HepG2 (cell line): ENCODE results near the gene PLPPR2. TPM values are rescaled to one million over a fixed set of nuclear protein-coding genes. Genes with fewer than 3 reads are reported as not detected.

Source experiments
- CENPT ChIP-seq: sonication (generic); formaldehyde crosslinking; IDR thresholded peaks from 2 replicates; pipeline ENCODE4 v1.8.0; 2022; ENCODE audit warnings: low read depth, mild to moderate bottlenecking, moderate library complexity, missing genetic modification reagents
- EP300 ChIP-seq, 3 experiments: sonication (generic) in 1 of 3; formaldehyde crosslinking in 1 of 3; IDR thresholded peaks; 2 replicates each; pipeline versions ENCODE4 v1.5.1 to v1.6.1; 2011 to 2020; ENCODE audit warnings: low read depth in 2 of 3, low read length in 2 of 3, borderline replicate concordance in 1 of 3, improper control_type of control experiment in 1 of 3, mild to moderate bottlenecking in 1 of 3, missing genetic modification reagents in 1 of 3, moderate library complexity in 1 of 3
- HNF4G ChIP-seq, 2 experiments: sonication (generic) in 1 of 2; formaldehyde crosslinking in 1 of 2; IDR thresholded peaks; 2 replicates each; pipeline versions ENCODE4 v1.4.0 to v1.6.1; 2011 to 2020; ENCODE audit warnings: borderline replicate concordance in 2 of 2, low read depth in 2 of 2, mild to moderate bottlenecking in 2 of 2, low read length in 1 of 2, missing genetic modification reagents in 1 of 2, moderate library complexity in 1 of 2
- HNRNPK ChIP-seq: fragments of 200-400 bp; formaldehyde crosslinking; IDR thresholded peaks from 2 replicates; pipeline ENCODE4 v1.6.1; 2018; ENCODE audit warnings: low read length, low read depth, moderate library complexity, mild to moderate bottlenecking; ENCODE audit not compliant: poor library complexity, severe bottlenecking
- KDM4B ChIP-seq: sonication (generic); formaldehyde crosslinking; IDR thresholded peaks from 2 replicates; pipeline ENCODE4 v1.4.0; 2020; ENCODE audit warnings: missing genetic modification reagents
- LBX2 ChIP-seq: sonication (generic); formaldehyde crosslinking; IDR thresholded peaks from 2 replicates; pipeline ENCODE4 v1.5.0; 2020; ENCODE audit warnings: missing genetic modification reagents, mild to moderate bottlenecking, borderline replicate concordance
- MXD1 ChIP-seq: sonication (generic); formaldehyde crosslinking; IDR thresholded peaks from 2 replicates; pipeline ENCODE4 v1.4.0; 2020; ENCODE audit warnings: mild to moderate bottlenecking, missing genetic modification reagents
- ONECUT2 ChIP-seq: sonication (generic); formaldehyde crosslinking; IDR thresholded peaks from 2 replicates; pipeline ENCODE4 v1.4.0; 2020; ENCODE audit warnings: missing genetic modification reagents
- PPARG ChIP-seq: conservative IDR thresholded peaks from 2 replicates; pipeline ENCODE4 v1.6.1; 2016; ENCODE audit warnings: missing biosample characterization, missing genetic modification reagents
- RAD21 ChIP-seq: fragments of 450-650 bp; formaldehyde crosslinking; IDR thresholded peaks from 2 replicates; pipeline ENCODE4 v1.5.0; 2020; ENCODE audit warnings: mild to moderate bottlenecking
- SAP130 ChIP-seq: IDR thresholded peaks from 2 replicates; pipeline ENCODE4 v1.6.1; 2016; ENCODE audit warnings: low read depth
- SMARCC2 ChIP-seq: fragments of 450-650 bp; IDR thresholded peaks from 2 replicates; pipeline ENCODE4 v1.6.1; 2017; ENCODE audit warnings: antibody characterized with exemption, mild to moderate bottlenecking
- SRSF1 ChIP-seq: fragments of 200-400 bp; formaldehyde crosslinking; optimal IDR thresholded peaks from 2 replicates; pipeline ENCODE3; 2017; ENCODE audit warnings: mild to moderate bottlenecking, low read depth, low read length, moderate library complexity
- SRSF9 ChIP-seq: fragments of 200-400 bp; formaldehyde crosslinking; IDR thresholded peaks from 2 replicates; pipeline ENCODE4 v1.6.1; 2018; ENCODE audit warnings: borderline replicate concordance, mild to moderate bottlenecking, low read depth, low read length; ENCODE audit not compliant: insufficient read depth, poor library complexity, severe bottlenecking
- SSRP1 ChIP-seq: IDR thresholded peaks from 2 replicates; pipeline ENCODE4 v1.6.1; 2016; ENCODE audit warnings: control low read depth
- TFAP4 ChIP-seq: sonication (generic); IDR thresholded peaks from 2 replicates; pipeline ENCODE4 v1.6.1; 2016; ENCODE audit warnings: low read depth, borderline replicate concordance
- TIGD3 ChIP-seq: sonication (generic); formaldehyde crosslinking; IDR thresholded peaks from 2 replicates; pipeline ENCODE4 v1.5.1; 2020; ENCODE audit warnings: mild to moderate bottlenecking, missing genetic modification reagents, borderline replicate concordance
- ZNF234 ChIP-seq: sonication (generic); formaldehyde crosslinking; conservative IDR thresholded peaks from 2 replicates; pipeline ENCODE4 v1.5.1; 2020; ENCODE audit warnings: mild to moderate bottlenecking, missing genetic modification reagents
- ZNF333 ChIP-seq: sonication (generic); formaldehyde crosslinking; IDR thresholded peaks from 2 replicates; pipeline ENCODE4 v1.4.0; 2020; ENCODE audit warnings: mild to moderate bottlenecking, missing genetic modification reagents, borderline replicate concordance
- ZNF34 ChIP-seq: sonication (generic); formaldehyde crosslinking; IDR thresholded peaks from 2 replicates; pipeline ENCODE4 v1.4.0; 2020; ENCODE audit warnings: mild to moderate bottlenecking, missing genetic modification reagents, borderline replicate concordance
- ZNF550 ChIP-seq: sonication (generic); formaldehyde crosslinking; IDR thresholded peaks from 2 replicates; pipeline ENCODE4 v1.4.0; 2020; ENCODE audit warnings: mild to moderate bottlenecking, missing genetic modification reagents, borderline replicate concordance
- ZNF598 ChIP-seq: sonication (generic); formaldehyde crosslinking; IDR thresholded peaks from 2 replicates; pipeline ENCODE4 v1.5.1; 2020; ENCODE audit warnings: mild to moderate bottlenecking, missing genetic modification reagents, borderline replicate concordance
- ZNF616 ChIP-seq: sonication (generic); formaldehyde crosslinking; IDR thresholded peaks from 2 replicates; pipeline ENCODE4 v1.5.0; 2020; ENCODE audit warnings: low read depth, mild to moderate bottlenecking, missing genetic modification reagents
- ZNF766 ChIP-seq: sonication (generic); formaldehyde crosslinking; IDR thresholded peaks from 2 replicates; pipeline ENCODE4 v1.5.0; 2020; ENCODE audit warnings: missing genetic modification reagents, borderline replicate concordance
- ZNF83 ChIP-seq: sonication (generic); formaldehyde crosslinking; IDR thresholded peaks from 2 replicates; pipeline ENCODE4 v1.4.0; 2020; ENCODE audit warnings: missing genetic modification reagents, mild to moderate bottlenecking, borderline replicate concordance
- ZSCAN25 ChIP-seq: sonication (generic); formaldehyde crosslinking; IDR thresholded peaks from 2 replicates; pipeline ENCODE4 v1.8.0; 2022; ENCODE audit warnings: mild to moderate bottlenecking, missing genetic modification reagents
- polyA plus RNA-seq, 8 experiments: library from polyadenylated mRNA; depleted of rRNA in 3 of 8; stranded (reverse) in 7 of 8; unstranded in 1 of 8; fragments of >200 nt; fragmentation: Illumina TruSeq in 4 of 8; extraction: Trizol in 4 of 8; gene quantifications; 2 replicates each; pipeline versions ENCODE4 v1.2.1 to v1.2.3, GENCODE V29; 2011 to 2016; ENCODE audit warnings: low read depth in 4 of 8, missing spikeins in 1 of 8, mixed read lengths in 1 of 8; ENCODE audit not compliant: insufficient read depth in 1 of 8
- total RNA-seq, 5 experiments: library from RNA; depleted of rRNA; stranded (reverse); fragments of >200 nt; fragmentation: Illumina TruSeq; extraction: Trizol; gene quantifications; 2 replicates each; pipeline ENCODE4 v1.2.3, GENCODE V29; 2016; ENCODE audit warnings: low read depth in 1 of 5

PLPPR2 gene
- total and polyA plus RNA-seq, 2 of the 13 experiments (the other 11 are each of a cell fraction or from before 2014, with no cell fraction given) = 1.5 to 2.1 TPM

- TF ChIP-seq EP300 (IDR thresholded peaks at IDR 0.05; ENCODE audit: low read depth in 2 of 2, low read length in 2 of 2) = no peak
- no peak for TF ChIP-seq EP300 (CRISPR knock-in tag; IDR thresholded peaks at IDR 0.05; ENCODE audit: borderline replicate concordance)
- no peak for TF ChIP-seq SSRP1 (CRISPR knock-in tag)
- no peak for TF ChIP-seq ZNF234 (CRISPR knock-in tag)
- TF ChIP-seq ZNF598 = peak; percentile 76; the same call in 1 of the 2 replicates
- TF ChIP-seq SMARCC2 = no peak
- no peak for TF ChIP-seq SRSF1
- no peak for TF ChIP-seq TIGD3
- no peak for TF ChIP-seq ZSCAN25 (CRISPR knock-in tag)
- TF ChIP-seq ZNF616 (CRISPR knock-in tag) = no peak
- no peak for TF ChIP-seq TFAP4
- no peak for TF ChIP-seq RAD21 (CRISPR knock-in tag)
- TF ChIP-seq ZNF83 = no peak
- no peak for TF ChIP-seq MXD1 (CRISPR knock-in tag)
- TF ChIP-seq HNF4G (IDR thresholded peaks at IDR 0.05; ENCODE audit: borderline replicate concordance, low read depth, low read length) = no peak
- 0 out of 2 replicates have a peak, but pooled peaks have one; percentile 62 for TF ChIP-seq HNF4G (CRISPR knock-in tag; IDR thresholded peaks at IDR 0.05; ENCODE audit: borderline replicate concordance, low read depth)
- no peak for TF ChIP-seq KDM4B (CRISPR knock-in tag)
- TF ChIP-seq ZNF550 = no peak
- peak; percentile 36 for TF ChIP-seq SAP130 (CRISPR knock-in tag)
- no peak for TF ChIP-seq SRSF9
- no peak for TF ChIP-seq ONECUT2
- 0 out of 2 replicates have a peak, but pooled peaks have one; percentile 29 for TF ChIP-seq ZNF34 (CRISPR knock-in tag)
- TF ChIP-seq ZNF333 = no peak
- no peak for TF ChIP-seq LBX2 (CRISPR knock-in tag)
- TF ChIP-seq CENPT (CRISPR knock-in tag) = no peak
- TF ChIP-seq PPARG (CRISPR knock-in tag) = no peak
- no peak for TF ChIP-seq HNRNPK
- no peak for TF ChIP-seq ZNF766
Measured at GRCh38 chr19:11375143-11375948, 20.1 kb downstream of the PLPPR2 start (continued).
